ENCODE measurements around the gene STAMBPL1.
"Not testable (repeated sequence)": the region's sequence is repeated elsewhere in the genome, so short reads cannot be mapped to it uniquely, and the experiment has no call there.

Gene STAMBPL1

DNA sequence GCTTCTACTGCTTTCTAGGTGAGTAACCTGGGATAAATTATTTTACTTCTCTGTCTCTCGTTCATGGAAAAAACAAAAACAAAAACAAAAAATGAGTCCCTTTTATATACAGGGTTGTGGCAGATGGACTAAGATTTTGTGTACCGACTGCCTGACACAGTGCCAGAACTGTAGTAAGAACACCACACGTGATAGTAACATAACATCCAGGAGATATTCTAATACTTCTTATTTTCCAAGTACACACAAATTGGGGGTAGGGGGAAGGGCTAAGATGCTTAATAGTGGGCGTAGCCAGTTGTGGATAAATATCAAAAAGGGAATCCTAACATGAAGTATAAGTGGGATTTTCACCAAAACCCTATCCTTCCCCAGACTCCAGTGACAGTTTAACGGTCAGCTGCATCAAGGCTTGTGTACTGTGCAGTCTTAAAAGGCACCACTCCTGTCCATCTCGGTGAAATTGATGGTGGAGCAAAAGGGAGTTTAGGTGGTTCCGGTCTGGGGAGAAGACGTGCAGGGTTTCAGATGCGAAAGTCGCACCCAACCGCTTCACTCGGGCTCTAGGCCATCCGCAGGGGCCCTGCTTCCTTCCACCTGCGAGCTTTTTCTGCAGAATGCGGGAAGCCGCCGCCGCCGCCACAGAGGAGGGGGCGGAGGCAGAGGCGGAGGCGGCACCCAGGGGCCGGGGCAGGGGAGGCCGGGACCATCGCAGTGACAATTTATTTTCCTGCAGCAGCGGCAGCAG is at the start of gene STAMBPL1:
Gene STAMBPL1 (plus strand): TSS at position 712 of the 748 bp plus-strand sequence. CDS start 21,464 bp downstream, outside the sequence.
- peak within 1 kb of the TSS; percentile 77 for H3K4me3 ChIP-seq (ENCODE audit: low read length)
- H3K27me3 ChIP-seq (ENCODE audit: control insufficient read depth, insufficient read depth, low read length), result no peaks in the 10 kb centered on the region
- peak within 1 kb of the TSS; percentile 87 for H3K9ac ChIP-seq (ENCODE audit: low read length)
- no peaks in the 10 kb centered on the region for H3K9me3 ChIP-seq (ENCODE audit: control insufficient read depth, low read length)
- no peaks in the 10 kb centered on the region for H3K36me3 ChIP-seq (ENCODE audit: control insufficient read depth, insufficient read depth, low read length)
- peaks cover 16% of the 10 kb centered on the region for H3K4me1 ChIP-seq (ENCODE audit: control insufficient read depth, insufficient read depth, low read length)

DNA sequence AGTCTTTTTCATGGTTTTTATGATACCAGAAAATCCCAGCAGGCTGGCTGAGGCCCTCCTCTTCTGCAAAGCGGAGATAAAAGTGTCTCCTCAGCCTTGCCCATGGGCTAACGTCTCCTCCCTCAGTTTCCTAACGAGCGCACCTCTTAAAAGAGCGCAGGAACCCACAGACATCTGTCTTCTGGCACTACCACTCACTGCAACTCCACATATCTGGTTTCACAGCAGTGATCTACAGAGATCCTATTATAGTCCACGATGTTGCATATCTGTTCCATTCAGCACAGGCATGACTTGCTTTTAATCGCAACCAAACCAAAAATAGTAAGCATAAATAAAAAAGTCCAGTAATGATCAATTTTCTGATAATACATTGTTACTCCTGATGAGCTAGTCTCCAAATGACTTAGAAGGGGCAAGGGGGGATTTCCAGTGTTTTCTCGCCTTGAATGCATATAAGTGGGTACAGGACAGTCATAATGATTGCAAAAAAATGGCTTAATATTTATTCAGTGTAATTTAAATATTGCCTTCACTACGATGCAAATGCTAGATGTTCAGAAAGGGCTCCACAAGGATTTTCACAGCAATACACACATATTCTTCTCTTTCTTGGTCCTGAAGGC is 49.3 kb upstream of the STAMBPL1 start:
- Histone ChIP-seq H3K36me3 (ENCODE audit: control insufficient read depth, insufficient read depth, low read length) (no peaks in the 10 kb centered on the region), H3K4me1 (ENCODE audit: control insufficient read depth, insufficient read depth, low read length) (peaks cover 2% of the 10 kb centered on the region), H3K9ac (ENCODE audit: low read length) (no peak overlapping the region), H3K27me3 (ENCODE audit: control insufficient read depth, insufficient read depth, low read length) (no peaks in the 10 kb centered on the region), H3K4me3 (ENCODE audit: low read length) (no peak overlapping the region), H3K9me3 (ENCODE audit: control insufficient read depth, low read length) (no peaks in the 10 kb centered on the region)

DNA sequence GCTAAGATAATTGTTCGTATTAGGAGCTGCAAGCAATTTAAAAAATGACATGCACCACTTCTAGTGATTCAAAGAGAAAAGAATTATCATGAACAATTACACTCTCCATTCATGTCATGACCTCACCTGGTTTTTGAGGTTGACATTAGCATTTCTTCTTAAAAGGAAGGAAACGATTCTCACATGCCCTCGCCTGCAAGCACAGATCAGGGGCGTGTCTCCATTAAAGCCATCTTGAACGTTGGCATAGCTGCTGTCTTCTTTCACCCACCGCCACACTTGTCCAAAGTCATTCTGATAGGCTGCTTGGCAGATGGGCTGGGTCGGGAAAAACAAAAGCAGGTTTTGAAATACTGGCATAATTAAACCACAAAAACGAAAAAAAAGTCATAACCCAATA is 48.3 kb upstream of the STAMBPL1 start:
- Histone ChIP-seq H3K4me3 (ENCODE audit: low read length) (no peak overlapping the region), H3K9ac (ENCODE audit: low read length) (no peak overlapping the region), H3K36me3 (ENCODE audit: control insufficient read depth, insufficient read depth, low read length) (no peaks in the 10 kb centered on the region), H3K27me3 (ENCODE audit: control insufficient read depth, insufficient read depth, low read length) (no peaks in the 10 kb centered on the region), H3K4me1 (ENCODE audit: control insufficient read depth, insufficient read depth, low read length) (peaks cover 8% of the 10 kb centered on the region), H3K9me3 (ENCODE audit: control insufficient read depth, low read length) (no peaks in the 10 kb centered on the region)

DNA sequence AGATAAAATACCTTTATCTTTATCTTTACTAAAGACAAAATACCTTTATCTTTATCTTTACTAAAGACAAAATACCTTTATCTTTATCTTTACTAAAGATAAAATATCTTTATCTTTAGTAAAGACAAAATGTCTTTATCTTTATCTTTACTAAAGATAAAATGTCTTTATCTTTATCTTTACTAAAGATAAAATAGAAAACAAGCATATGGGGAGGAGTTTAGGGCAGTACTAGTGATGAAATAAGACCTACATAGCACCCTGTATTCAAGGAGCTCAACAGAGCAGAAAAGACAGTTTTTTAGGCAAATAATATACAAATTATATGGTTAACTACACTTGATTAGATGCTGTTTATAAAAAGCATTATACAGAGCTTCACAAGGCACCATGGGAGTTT is 47.7 kb upstream of the STAMBPL1 start:
- H3K4me3 ChIP-seq (ENCODE audit: low read length), result no peak overlapping the region
- peaks cover 8% of the 10 kb centered on the region for H3K4me1 ChIP-seq (ENCODE audit: control insufficient read depth, insufficient read depth, low read length)
- H3K9ac ChIP-seq (ENCODE audit: low read length), result no peak overlapping the region

DNA sequence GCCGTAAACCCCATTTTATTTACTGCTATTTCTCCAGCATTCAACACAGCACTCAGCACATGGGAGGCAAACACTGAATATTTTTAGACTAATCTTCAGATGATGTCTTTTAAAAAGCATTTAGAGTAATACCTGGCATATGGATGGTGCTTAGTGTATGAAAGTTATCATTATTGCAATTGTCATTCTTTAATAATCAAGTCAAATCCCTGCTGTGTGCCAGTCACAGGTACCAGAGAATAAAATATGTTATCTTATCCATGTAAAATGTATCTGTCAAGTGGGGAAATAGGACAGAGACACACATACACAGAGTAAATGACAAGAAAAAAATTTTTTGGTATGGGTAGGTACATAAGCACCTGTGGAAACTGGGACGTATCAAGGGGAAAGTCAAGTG is 46.9 kb upstream of the STAMBPL1 start:
- Histone ChIP-seq H3K27me3 (ENCODE audit: control insufficient read depth, insufficient read depth, low read length) (no peaks in the 10 kb centered on the region), H3K4me3 (ENCODE audit: low read length) (no peak overlapping the region), H3K4me1 (ENCODE audit: control insufficient read depth, insufficient read depth, low read length) (peaks cover 14% of the 10 kb centered on the region), H3K9me3 (ENCODE audit: control insufficient read depth, low read length) (no peaks in the 10 kb centered on the region), H3K9ac (ENCODE audit: low read length) (no peak overlapping the region), H3K36me3 (ENCODE audit: control insufficient read depth, insufficient read depth, low read length) (no peaks in the 10 kb centered on the region)

More for the DNA sequence above, 47.7 kb upstream of the STAMBPL1 start:
- Histone ChIP-seq H3K9me3 (ENCODE audit: control insufficient read depth, low read length) (no peaks in the 10 kb centered on the region), H3K27me3 (ENCODE audit: control insufficient read depth, insufficient read depth, low read length) (no peaks in the 10 kb centered on the region), H3K36me3 (ENCODE audit: control insufficient read depth, insufficient read depth, low read length) (no peaks in the 10 kb centered on the region)

DNA sequence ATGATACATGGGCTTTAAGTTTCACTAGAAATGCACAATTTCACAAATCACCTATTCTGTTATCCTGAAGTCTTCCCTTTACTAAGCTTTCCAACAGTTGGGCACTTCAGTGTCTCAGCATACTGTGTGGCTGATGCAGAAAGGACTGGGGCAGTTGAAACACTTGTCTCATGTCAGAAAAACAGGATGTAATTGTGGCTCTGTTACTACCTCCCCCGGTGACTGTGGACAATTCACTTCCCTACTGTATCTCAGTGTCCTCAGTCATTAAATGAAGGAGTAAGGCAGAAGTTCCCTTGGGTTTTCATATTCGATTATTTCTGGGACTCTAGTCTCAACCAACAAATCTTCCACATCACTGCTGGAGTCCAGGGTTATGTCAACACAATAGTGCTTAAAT is 46.3 kb upstream of the STAMBPL1 start:
- Histone ChIP-seq H3K9ac (ENCODE audit: low read length) (no peak overlapping the region), H3K9me3 (ENCODE audit: control insufficient read depth, low read length) (no peaks in the 10 kb centered on the region), H3K27me3 (ENCODE audit: control insufficient read depth, insufficient read depth, low read length) (no peaks in the 10 kb centered on the region), H3K4me3 (ENCODE audit: low read length) (no peak overlapping the region), H3K4me1 (ENCODE audit: control insufficient read depth, insufficient read depth, low read length) (peaks cover 19% of the 10 kb centered on the region), H3K36me3 (ENCODE audit: control insufficient read depth, insufficient read depth, low read length) (no peaks in the 10 kb centered on the region)

DNA sequence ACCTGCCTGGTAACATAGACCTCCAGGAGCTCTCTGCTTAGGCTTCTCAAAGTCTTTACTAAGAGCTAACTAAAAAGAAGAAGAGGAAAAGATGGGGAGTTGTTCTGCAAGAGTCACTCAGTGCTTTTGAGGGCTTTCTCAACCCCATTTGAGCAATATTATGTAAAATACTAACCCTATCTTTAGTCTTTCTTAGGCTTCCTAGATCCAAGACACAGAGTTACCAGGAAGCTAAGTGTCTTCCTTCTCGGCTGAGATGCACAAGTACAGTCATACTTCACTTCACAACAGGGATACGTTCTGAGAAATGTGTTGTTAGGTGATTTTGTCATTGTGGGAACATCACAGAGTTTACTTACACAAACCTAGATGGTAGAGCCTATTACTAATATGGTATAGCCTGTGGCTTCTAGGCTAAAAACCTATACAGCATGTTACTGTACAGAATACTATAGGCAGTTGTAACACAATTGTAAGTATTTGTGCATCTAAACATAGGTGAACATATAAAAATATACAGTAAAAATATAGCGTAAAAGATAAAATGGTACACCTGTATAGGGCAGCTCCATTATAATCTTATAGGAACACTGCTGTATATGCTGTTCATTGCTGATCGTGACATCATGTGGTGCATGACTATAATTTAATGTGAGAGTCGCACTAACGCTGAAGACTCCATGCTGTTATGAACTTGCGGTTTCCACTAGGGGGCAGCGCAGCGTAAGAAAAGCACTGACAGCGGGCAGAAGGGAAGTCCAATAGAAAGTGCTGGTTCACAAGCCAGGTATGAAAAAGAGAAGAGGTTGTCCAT is 44.7 kb upstream of the STAMBPL1 start:
- Histone ChIP-seq H3K4me1 (ENCODE audit: control insufficient read depth, insufficient read depth, low read length) (peaks cover 32% of the 10 kb centered on the region), H3K9me3 (ENCODE audit: control insufficient read depth, low read length) (no peaks in the 10 kb centered on the region), H3K27me3 (ENCODE audit: control insufficient read depth, insufficient read depth, low read length) (no peaks in the 10 kb centered on the region), H3K9ac (ENCODE audit: low read length) (no peak overlapping the region), H3K36me3 (ENCODE audit: control insufficient read depth, insufficient read depth, low read length) (no peaks in the 10 kb centered on the region), H3K4me3 (ENCODE audit: low read length) (no peak overlapping the region)

DNA sequence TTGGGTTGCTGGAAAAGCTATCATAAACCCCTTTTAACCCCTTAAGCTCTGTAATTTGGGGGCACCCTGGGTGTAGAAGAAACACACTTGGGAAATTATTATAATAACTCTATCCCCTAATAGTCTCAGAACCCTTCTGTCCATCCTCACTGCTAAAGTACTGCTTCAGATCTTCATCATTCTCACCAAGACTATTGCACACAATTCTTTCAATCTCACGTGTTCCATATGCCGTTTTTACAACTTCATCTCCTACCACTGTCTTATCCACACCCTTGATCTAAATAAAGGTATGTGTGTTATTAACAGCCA is 44.2 kb upstream of the STAMBPL1 start:
- Histone ChIP-seq H3K9me3 (ENCODE audit: control insufficient read depth, low read length) (no peaks in the 10 kb centered on the region), H3K36me3 (ENCODE audit: control insufficient read depth, insufficient read depth, low read length) (no peaks in the 10 kb centered on the region), H3K27me3 (ENCODE audit: control insufficient read depth, insufficient read depth, low read length) (no peaks in the 10 kb centered on the region), H3K4me3 (ENCODE audit: low read length) (no peak overlapping the region), H3K4me1 (ENCODE audit: control insufficient read depth, insufficient read depth, low read length) (peaks cover 38% of the 10 kb centered on the region), H3K9ac (ENCODE audit: low read length) (no peak overlapping the region)

DNA sequence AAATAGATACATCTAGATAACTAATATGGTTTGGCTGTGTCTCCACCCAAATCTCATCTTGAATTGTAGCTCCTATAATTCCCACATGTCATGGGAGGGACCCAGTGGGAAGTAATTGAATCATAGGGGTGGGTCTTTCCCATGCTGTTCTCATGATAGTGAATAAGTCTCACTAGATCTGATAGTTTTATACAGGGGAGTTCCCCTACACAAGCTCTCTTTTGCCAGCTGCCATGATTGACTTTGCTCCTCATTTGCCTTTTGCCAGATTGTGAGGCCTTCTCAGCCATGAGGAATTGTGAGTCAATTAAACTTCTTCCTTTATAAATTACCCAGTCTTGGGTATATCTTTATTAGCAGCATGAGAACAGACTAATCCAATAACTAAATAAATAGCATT is 42.4 kb upstream of the STAMBPL1 start:
- H3K9me3 ChIP-seq (ENCODE audit: control insufficient read depth, low read length); H3K4me3 ChIP-seq (ENCODE audit: low read length); H3K36me3 ChIP-seq (ENCODE audit: control insufficient read depth, insufficient read depth, low read length); H3K27me3 ChIP-seq (ENCODE audit: control insufficient read depth, insufficient read depth, low read length); H3K9ac ChIP-seq (ENCODE audit: low read length): not testable (repeated sequence)
- H3K4me1 ChIP-seq (ENCODE audit: control insufficient read depth, insufficient read depth, low read length), result peaks cover 49% of the 10 kb centered on the region

DNA sequence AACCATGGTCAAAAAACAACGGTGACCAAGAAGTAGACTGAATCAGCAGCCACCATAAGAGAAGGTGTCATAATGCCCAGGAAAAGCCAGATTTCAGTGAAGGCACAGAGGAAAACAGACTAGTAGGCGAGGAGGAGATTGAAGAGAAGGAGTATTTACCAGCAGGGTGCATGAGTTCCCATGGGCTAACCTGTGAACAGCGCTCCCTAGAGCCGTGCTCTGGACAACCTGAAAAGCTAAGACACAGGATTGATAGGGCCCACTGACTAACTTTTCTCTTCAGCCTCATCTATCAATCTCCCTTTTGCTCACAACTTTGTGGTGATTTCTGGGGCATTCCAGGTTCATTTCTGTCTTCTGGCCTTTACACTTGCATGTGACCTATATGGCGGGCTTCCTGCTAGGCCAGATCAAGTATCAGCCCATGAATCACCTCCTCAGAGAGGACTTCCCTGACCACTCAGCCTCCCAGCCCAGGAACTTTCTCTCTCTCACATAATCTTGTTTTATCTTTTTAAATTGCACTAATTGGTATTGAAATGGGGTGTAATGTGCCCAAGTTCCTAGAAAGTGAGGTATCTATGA is 41.2 kb upstream of the STAMBPL1 start:
- Histone ChIP-seq H3K36me3 (ENCODE audit: control insufficient read depth, insufficient read depth, low read length) (no peaks in the 10 kb centered on the region), H3K27me3 (ENCODE audit: control insufficient read depth, insufficient read depth, low read length) (no peaks in the 10 kb centered on the region), H3K4me3 (ENCODE audit: low read length) (no peak overlapping the region), H3K9ac (ENCODE audit: low read length) (no peak overlapping the region), H3K9me3 (ENCODE audit: control insufficient read depth, low read length) (no peaks in the 10 kb centered on the region), H3K4me1 (ENCODE audit: control insufficient read depth, insufficient read depth, low read length) (peaks cover 53% of the 10 kb centered on the region)

DNA sequence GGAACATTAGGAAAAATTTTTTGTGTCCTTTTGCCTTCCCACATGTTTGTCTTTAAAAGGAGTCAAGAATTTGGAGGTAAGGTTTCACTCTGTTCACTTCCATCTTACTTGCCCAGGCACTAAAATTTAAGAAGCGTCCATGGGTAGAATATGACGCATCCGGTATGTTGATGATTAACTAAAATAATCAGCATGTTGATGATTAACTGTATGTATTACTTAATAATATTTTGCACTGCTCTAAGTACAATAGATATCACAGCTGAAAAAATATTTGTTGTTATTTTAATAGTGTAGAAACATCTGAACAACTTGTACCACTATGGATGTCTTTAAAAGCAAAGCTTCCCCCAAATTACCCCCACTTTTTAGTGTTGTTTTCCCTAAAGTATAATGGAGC is 39.9 kb upstream of the STAMBPL1 start:
- Histone ChIP-seq H3K36me3 (ENCODE audit: control insufficient read depth, insufficient read depth, low read length) (no peaks in the 10 kb centered on the region), H3K9ac (ENCODE audit: low read length) (peak overlapping the region; percentile 11), H3K9me3 (ENCODE audit: control insufficient read depth, low read length) (no peaks in the 10 kb centered on the region), H3K4me3 (ENCODE audit: low read length) (no peak overlapping the region), H3K4me1 (ENCODE audit: control insufficient read depth, insufficient read depth, low read length) (peaks cover 53% of the 10 kb centered on the region), H3K27me3 (ENCODE audit: control insufficient read depth, insufficient read depth, low read length) (no peaks in the 10 kb centered on the region)

DNA sequence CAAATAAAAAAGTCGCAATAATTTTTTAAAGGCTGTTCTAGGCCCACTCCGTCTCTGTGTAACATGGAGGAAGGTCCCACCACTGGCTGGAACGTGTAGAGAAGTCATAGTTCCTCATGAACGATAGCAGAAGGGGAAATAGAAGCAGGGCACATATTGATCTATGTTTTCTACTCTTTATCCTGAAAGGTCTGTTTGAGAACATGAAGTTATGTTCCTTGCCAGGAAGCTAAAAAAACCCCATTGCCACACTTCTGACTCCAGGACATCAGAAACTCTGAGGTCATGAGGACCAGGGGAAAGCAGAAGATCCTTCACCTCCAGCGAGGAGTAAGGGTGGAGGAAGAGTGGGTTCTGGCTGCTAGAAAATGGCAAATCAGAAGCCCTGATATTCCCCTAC is 39.2 kb upstream of the STAMBPL1 start:
- Histone ChIP-seq H3K4me3 (ENCODE audit: low read length) (no peak overlapping the region), H3K9ac (ENCODE audit: low read length) (peak overlapping the region; percentile 11), H3K36me3 (ENCODE audit: control insufficient read depth, insufficient read depth, low read length) (no peaks in the 10 kb centered on the region), H3K27me3 (ENCODE audit: control insufficient read depth, insufficient read depth, low read length) (no peaks in the 10 kb centered on the region), H3K9me3 (ENCODE audit: control insufficient read depth, low read length) (no peaks in the 10 kb centered on the region), H3K4me1 (ENCODE audit: control insufficient read depth, insufficient read depth, low read length) (peaks cover 50% of the 10 kb centered on the region)

All from mucosa of stomach (tissue), 1 donor.